NCI-H2107 treated with DMSO at 0.1 percent for 48 hours (cell line): ENCODE results near the gene CCM2L.

ENCODE experiments used
- DNase-seq: peaks from one replicate; lab custom pipeline; 2025; ENCODE audit not compliant: unreplicated experiment; lab: John Stamatoyannopoulos, UW

CCM2L gene

DNA sequence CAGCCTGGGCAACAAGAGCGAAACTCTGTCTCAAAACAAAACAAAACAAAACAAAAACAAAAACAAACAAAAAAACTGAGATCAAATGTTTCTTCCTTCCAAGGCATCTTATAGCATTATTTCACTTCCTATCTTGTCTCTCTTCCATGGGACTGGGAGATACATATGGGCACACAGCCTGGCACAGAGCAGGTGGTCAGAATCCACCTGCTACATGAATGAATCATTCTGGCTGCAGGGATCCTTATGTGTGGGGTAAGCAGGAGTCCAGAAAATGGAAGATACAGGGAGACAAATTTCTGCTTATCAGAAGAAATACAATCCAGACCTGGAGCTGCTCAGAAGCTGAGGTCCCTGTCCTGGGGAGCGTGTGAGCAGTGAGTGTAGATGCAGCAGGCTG is 18.2 kb upstream of the CCM2L start:
- no peak for DNase-seq

GRCh38 chr20:31996996-31997395 is 13.2 kb upstream of the CCM2L start:
- DNase-seq = no peak

DNA sequence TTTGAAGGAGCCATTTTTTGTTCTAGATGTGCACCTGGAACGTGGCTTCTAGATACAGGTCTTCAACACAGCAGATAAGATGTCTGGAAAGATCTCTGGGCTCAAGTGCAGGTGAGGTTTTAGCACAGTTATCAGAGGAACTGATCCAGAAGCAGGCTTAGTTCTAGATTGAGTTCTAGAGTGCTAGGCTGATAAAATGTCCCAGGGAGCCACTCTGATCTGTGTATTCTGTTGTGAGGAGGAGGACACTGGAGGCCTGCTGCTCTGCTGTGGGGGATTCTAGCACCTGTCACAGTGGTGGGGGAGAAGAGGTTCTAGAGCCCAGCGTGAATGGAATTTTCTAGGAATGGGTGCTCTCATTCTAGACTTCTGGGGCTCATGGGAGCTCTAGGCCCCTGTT is 12.0 kb upstream of the CCM2L start:
- DNase-seq = no peak

- DNase-seq = no peak
These were observed 6.9 kb upstream of the CCM2L start for GRCh38 chr20:32003325-32003724.

- DNase-seq = no peak
These were observed 5.3 kb upstream of the CCM2L start for GRCh38 chr20:32004963-32005362.

DNA sequence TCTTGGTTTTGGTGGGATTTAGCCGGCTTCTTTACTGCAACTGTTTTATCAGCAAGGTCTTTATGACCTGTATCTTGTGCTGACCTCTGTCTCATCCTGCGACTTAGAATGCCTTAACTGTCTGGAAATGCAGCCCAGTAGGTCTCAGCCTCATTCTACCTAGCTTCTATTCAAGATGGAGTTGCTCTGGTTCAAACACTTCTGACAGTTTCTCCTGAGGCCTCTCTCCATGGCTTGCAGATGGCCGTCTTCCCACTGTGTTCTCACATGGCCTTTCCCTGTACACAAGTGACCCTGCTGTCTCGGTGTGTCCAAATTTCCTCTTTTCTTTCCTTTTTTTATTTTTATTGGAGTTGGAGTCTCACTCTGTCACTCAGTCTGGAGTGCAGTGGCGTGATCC is 4.2 kb upstream of the CCM2L start:
- DNase-seq = no peak

DNA sequence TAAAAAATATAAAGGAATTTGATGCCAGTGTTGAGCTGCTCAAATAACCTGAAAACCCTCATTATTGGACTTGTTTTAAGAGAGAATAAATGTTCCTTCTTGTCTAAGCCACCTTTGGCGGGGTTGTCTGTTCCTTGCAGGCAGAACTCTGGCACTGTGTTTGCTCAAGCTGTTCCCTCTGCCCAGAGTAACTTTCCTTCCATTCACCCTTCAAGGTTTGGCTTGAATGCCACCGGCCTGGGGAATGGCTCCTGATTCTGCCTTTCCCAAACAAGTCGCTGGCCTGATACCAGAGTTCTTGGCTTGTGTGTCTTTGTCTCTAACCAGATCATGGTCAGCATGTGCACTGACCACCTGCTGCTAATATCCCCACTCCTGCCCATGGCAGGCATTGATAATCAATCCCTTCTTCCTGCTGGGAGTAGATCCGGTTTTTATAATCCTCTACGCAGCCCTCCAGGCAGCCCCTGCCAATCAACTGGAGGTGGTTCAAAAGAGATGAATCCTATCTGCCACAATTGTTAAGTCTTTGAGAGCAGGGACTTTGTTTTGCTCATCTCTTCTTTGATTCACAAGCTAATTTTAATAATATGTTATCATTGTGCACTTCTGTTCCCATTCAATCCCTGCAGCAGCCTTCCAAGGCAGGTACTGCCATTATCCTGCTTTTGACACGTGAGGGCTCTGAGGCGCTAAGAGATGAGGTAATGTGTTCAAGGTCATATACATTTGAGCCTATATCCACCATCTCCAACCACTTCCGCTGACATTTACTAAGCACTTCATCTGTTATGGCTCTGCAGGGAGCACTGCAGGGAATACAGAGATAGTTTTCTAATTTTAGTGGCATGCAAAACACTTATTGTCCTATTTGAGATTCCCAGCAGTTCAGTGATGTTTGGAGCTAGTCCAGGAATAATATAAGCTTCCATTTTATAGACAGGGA is 3.1 kb upstream of the CCM2L start:
- peak; percentile 17 for DNase-seq

GRCh38 chr20:32007787-32008616 is 2.2 kb upstream of the CCM2L start:
- no peak for DNase-seq

DNA sequence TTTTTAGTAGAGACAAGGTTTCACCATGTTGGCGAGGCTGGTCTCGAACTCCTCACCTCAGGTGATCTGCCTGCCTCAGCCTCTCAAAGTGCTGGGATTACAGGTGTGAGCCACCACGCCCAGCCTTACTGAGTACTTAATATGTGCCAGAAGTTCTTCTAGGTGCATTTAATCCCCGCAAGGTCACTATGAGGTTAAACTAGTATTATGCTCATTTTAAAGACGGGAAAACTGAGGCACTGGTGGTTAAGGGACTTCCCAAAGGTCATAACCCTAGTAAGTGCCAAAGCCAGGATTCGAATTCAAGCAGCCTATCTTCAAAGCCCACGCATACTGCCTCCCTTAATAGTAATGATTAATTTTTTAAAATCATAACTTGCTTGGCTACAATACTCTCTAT is 674 bp upstream of the CCM2L start:
- DNase-seq = no peak

GRCh38 chr20:32010666-32011065 is 428 bp downstream of the CCM2L start:
- no peak for DNase-seq

- DNase-seq = no peak
These were observed 2.0 kb downstream of the CCM2L start for GRCh38 chr20:32012159-32012688.

GRCh38 chr20:32013326-32013725 is 3.1 kb downstream of the CCM2L start:
- DNase-seq = no peak

GRCh38 chr20:32017711-32018251 is 7.5 kb downstream of the CCM2L start:
- peak; percentile 24 for DNase-seq

- DNase-seq = peak; percentile 46
These were observed 8.3 kb downstream of the CCM2L start for GRCh38 chr20:32018269-32019155.

- no peak for DNase-seq
These were observed 8.9 kb downstream of the CCM2L start for GRCh38 chr20:32019156-32019510.

GRCh38 chr20:32019563-32020463 is 9.6 kb downstream of the CCM2L start:
- no peak for DNase-seq

GRCh38 chr20:32021091-32021490 is 10.9 kb downstream of the CCM2L start:
- DNase-seq = no peak

- no peak for DNase-seq
These were observed 14.6 kb downstream of the CCM2L start for GRCh38 chr20:32024683-32025295.

DNA sequence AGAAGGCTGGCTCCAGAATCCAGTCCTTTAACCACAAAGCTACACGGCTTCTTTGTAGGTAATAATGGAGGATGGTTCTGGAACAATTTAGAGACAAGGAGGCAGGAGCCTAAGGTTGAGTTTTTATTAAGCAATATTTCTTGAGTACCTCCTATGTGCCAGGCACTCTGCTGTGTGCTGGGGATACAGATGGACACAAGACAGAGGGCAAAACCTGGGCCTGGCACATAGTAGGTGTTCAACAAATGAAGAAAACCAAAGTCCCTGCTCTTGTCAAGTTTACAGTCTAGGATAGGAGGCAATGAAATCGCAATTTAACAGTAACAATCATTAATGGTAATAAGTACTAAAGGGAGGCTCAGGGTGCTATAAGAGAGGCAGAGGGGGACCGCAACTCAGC is 17.4 kb downstream of the CCM2L start:
- no peak for DNase-seq
